ENCODE data around the gene GABRE.

DNA sequence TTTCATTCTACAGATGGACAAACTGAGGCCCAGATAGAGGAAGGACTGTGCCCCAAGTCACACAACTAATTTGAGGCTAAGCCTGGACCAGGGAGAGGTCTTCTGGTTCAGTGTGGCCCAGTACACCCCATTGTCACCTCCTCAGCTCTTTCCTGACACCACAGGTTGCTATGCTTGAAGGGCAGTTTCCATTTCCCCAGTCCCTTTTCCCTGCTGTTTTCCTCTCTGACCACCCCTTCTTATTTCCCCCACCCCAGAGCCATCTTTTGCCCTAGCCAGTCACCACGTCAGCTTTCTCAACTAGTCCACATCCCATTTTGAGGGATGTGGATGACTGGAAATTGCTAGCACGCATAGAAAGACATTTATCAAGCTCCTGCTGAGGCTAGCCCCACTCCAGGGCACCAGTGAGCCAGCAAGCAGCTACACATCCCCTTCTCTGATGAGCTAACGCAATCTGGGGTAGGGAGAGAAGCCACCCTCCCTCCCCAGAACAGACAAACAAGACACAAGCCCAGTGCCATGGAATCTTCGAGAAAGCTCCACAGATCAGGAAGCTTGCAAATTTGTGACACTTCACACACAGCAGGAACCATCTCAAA, 1.3 kb downstream of the GABRE start:
- TF ChIP-seq, protein P1, sequence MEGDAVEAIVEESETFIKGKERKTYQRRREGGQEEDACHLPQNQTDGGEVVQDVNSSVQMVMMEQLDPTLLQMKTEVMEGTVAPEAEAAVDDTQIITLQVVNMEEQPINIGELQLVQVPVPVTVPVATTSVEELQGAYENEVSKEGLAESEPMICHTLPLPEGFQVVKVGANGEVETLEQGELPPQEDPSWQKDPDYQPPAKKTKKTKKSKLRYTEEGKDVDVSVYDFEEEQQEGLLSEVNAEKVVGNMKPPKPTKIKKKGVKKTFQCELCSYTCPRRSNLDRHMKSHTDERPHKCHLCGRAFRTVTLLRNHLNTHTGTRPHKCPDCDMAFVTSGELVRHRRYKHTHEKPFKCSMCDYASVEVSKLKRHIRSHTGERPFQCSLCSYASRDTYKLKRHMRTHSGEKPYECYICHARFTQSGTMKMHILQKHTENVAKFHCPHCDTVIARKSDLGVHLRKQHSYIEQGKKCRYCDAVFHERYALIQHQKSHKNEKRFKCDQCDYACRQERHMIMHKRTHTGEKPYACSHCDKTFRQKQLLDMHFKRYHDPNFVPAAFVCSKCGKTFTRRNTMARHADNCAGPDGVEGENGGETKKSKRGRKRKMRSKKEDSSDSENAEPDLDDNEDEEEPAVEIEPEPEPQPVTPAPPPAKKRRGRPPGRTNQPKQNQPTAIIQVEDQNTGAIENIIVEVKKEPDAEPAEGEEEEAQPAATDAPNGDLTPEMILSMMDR (IDR thresholded peaks at IDR 0.05): no peak
- TF ChIP-seq POLR2A (IDR thresholded peaks at IDR 0.05): no peak

Data from body of pancreas (tissue), 4 donors.